Activated CD4-positive, CD25-positive, alpha-beta regulatory T cell (primary cell): ENCODE results near the gene SOCS7.

Experiments used
- DNase-seq, 4 experiments: peaks; one replicate each; lab custom pipeline; 2025; lab: John Stamatoyannopoulos, UW

SOCS7 gene

GRCh38 chr17:38351412-38352222 is at the start of gene SOCS7:
SOCS7 (plus strand) TSS chr17:38351844; CDS start chr17:38352053, 209 bp downstream.
- peak; percentile 84 to 90 (median 87) for DNase-seq

- no peak for DNase-seq
These were observed 36.1 kb upstream of the SOCS7 start for GRCh38 chr17:38315497-38315896.

- no peak for DNase-seq
These were observed 34.6 kb upstream of the SOCS7 start for GRCh38 chr17:38317081-38317480.

GRCh38 chr17:38320482-38320881 is 31.2 kb upstream of the SOCS7 start:
- DNase-seq: no peak

GRCh38 chr17:38322156-38322779 is 29.4 kb upstream of the SOCS7 start:
- DNase-seq: peak; percentile 42 to 69 (median 46)

GRCh38 chr17:38322897-38323296 is 28.7 kb upstream of the SOCS7 start:
- DNase-seq: no peak

GRCh38 chr17:38324141-38324697 is 27.4 kb upstream of the SOCS7 start:
- no peak for DNase-seq

- DNase-seq: no peak
These were observed 26.9 kb upstream of the SOCS7 start for GRCh38 chr17:38324772-38325171.

GRCh38 chr17:38325221-38325851 is 26.3 kb upstream of the SOCS7 start:
- no peak for DNase-seq

- DNase-seq: no peak
These were observed 24.4 kb upstream of the SOCS7 start for GRCh38 chr17:38326996-38327792.

- DNase-seq: no peak
These were observed 23.7 kb upstream of the SOCS7 start for GRCh38 chr17:38327936-38328335.

- DNase-seq: no peak
These were observed 23.0 kb upstream of the SOCS7 start for GRCh38 chr17:38328620-38329019.

GRCh38 chr17:38329284-38329683 is 22.4 kb upstream of the SOCS7 start:
- DNase-seq: no peak

- DNase-seq: no peak
These were observed 21.6 kb upstream of the SOCS7 start for GRCh38 chr17:38329808-38330730.

- DNase-seq: no peak
These were observed 20.7 kb upstream of the SOCS7 start for GRCh38 chr17:38330941-38331411.

GRCh38 chr17:38332735-38333134 is 18.9 kb upstream of the SOCS7 start:
- no peak for DNase-seq

- peak in 2 of 4 experiments; percentile 3 to 15 for DNase-seq
These were observed 17.9 kb upstream of the SOCS7 start for GRCh38 chr17:38333635-38334295.

GRCh38 chr17:38334480-38335364 is 16.9 kb upstream of the SOCS7 start:
- DNase-seq: no peak

GRCh38 chr17:38336838-38337237 is 14.8 kb upstream of the SOCS7 start:
- no peak for DNase-seq
